GM06990 (cell line): ENCODE data around the gene TMEM92.

ENCODE experiments used
- DNase-seq: peaks from one replicate; pipeline ENCODE4 v3.0.0-alpha.2; 2011; ENCODE audit not compliant: insufficient read length; ENCODE audit errors: extremely low read depth
- H3K27me3 ChIP-seq: replicated peaks from 2 replicates; pipeline ENCODE4 v1.6.0; 2011; ENCODE audit warnings: low read length; ENCODE audit not compliant: control insufficient read depth, insufficient read depth
- H3K36me3 ChIP-seq: 2 replicates; pipeline ENCODE4 v1.5.1; 2011; ENCODE audit warnings: low read length; ENCODE audit not compliant: control insufficient read depth, insufficient read depth
- H3K4me3 ChIP-seq: replicated peaks from 2 replicates; pipeline ENCODE4 v1.5.1; 2011; ENCODE audit warnings: low read depth, mild to moderate bottlenecking, control low read depth, low read length
- TF ChIP-seq, protein P1 (sequence below): IDR thresholded peaks from 2 replicates; pipeline ENCODE4 v1.5.1; 2011; ENCODE audit warnings: low read length, control low read depth, mild to moderate bottlenecking, inconsistent platforms; ENCODE audit not compliant: insufficient read depth, poor library complexity, severe bottlenecking

TMEM92 gene

DNA sequence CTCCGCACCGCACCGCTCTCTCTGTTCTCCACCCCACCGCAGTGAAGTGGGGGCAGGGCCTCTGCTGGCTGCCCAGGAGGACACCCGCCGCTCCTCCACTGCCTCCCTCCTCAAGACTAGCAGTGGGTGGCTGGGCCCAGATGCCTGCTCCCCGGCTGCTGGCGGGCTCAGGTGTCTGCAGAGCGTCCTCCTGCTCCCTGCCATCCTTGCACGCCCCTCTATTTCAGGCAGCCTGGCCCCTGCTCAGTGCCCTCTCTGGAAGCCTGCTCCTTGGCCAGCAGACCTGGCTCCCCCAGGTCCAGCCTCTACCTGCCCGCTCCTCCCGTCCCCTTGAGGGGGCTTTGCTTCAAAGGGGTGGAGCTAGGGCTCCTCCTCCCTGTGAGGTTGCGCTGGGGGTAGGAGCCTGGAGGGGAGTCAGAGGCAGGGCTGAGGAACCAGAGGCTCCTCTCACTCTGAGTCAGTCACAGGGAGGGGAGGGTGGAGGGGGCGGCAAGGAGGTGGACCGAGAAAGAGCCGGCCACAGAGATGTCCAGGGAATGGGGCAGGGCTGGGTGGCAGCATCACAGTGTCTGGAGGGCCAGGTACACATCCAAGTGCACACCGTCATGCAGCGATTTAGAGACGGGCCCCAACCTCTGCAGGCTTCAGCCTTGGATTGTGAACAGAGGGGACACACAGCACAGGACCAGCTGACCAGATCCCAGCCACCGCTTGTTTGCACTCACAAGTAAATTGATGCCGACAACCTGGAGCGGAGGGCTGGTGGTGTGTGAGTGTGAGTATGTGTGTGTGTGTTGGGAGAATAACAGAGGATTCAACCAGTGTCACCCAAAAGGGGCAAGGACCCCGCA, 9.8 kb upstream of the TMEM92 start:
- Histone ChIP-seq H3K36me3 (no peaks in the 10 kb centered on the region), H3K27me3 (peaks cover 2% of the 10 kb centered on the region; the same call in 1 of the 2 replicates), H3K4me3 (no peak overlapping the region)
- TF ChIP-seq, protein P1, sequence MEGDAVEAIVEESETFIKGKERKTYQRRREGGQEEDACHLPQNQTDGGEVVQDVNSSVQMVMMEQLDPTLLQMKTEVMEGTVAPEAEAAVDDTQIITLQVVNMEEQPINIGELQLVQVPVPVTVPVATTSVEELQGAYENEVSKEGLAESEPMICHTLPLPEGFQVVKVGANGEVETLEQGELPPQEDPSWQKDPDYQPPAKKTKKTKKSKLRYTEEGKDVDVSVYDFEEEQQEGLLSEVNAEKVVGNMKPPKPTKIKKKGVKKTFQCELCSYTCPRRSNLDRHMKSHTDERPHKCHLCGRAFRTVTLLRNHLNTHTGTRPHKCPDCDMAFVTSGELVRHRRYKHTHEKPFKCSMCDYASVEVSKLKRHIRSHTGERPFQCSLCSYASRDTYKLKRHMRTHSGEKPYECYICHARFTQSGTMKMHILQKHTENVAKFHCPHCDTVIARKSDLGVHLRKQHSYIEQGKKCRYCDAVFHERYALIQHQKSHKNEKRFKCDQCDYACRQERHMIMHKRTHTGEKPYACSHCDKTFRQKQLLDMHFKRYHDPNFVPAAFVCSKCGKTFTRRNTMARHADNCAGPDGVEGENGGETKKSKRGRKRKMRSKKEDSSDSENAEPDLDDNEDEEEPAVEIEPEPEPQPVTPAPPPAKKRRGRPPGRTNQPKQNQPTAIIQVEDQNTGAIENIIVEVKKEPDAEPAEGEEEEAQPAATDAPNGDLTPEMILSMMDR = no peak
- DNase-seq = no peak

DNA sequence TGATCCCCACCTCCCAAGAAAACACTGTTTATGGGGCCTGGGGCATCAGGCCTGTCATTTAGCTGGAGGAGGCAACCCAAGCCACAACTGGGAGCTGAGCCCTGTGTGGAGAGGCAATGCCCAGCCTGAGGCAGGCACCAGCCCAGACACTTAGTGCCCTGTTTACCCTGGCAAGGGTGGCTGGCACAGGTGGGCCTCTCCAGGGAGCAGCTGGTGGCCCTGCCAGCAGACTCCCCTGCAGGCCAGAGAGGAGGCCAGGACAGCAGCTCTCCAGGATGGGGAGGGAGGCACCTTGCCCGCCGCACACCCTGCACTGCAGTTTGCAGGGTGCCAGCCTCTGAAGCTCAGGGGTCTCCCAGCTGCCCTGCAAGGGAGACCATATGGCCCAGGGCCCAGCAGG, 9.1 kb upstream of the TMEM92 start:
- peaks cover 2% of the 10 kb centered on the region; the same call in 1 of the 2 replicates for H3K27me3 ChIP-seq
- TF ChIP-seq, protein P1 = no peak
- H3K36me3 ChIP-seq = no peaks in the 10 kb centered on the region
- no peak for DNase-seq
- H3K4me3 ChIP-seq = no peak overlapping the region

DNA sequence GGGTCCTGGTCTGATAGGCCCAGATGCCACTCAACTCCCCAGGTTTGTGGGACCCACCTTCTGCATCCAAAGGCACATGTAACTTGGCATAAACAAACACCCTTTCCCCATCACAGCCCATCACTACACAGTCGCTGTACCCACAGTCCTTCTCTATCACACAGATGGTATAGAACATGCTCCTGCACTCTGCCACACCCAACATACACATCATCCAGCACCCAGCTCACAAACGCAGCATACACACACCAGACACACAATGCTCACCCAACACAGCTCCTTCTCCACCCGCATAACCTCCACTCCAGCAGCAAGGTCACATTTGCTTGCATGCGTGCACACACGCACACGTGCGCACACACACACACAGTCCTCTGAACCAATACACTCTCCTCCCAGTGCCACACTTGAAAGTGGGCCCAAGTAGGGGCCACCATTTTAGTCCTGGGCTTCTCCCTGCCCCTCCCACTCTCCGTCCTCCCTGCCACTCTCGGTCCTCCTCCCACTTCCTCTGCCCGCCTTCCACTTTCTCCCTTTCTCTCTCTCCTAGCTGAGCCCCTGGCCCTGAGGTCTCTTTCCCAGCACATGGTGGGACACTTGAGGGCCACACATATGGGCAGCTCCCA, 8.5 kb upstream of the TMEM92 start:
- Histone ChIP-seq H3K36me3 (no peaks in the 10 kb centered on the region), H3K4me3 (no peak overlapping the region), H3K27me3 (peaks cover 2% of the 10 kb centered on the region; the same call in 1 of the 2 replicates)
- TF ChIP-seq, protein P1 = no peak
- DNase-seq = no peak

DNA sequence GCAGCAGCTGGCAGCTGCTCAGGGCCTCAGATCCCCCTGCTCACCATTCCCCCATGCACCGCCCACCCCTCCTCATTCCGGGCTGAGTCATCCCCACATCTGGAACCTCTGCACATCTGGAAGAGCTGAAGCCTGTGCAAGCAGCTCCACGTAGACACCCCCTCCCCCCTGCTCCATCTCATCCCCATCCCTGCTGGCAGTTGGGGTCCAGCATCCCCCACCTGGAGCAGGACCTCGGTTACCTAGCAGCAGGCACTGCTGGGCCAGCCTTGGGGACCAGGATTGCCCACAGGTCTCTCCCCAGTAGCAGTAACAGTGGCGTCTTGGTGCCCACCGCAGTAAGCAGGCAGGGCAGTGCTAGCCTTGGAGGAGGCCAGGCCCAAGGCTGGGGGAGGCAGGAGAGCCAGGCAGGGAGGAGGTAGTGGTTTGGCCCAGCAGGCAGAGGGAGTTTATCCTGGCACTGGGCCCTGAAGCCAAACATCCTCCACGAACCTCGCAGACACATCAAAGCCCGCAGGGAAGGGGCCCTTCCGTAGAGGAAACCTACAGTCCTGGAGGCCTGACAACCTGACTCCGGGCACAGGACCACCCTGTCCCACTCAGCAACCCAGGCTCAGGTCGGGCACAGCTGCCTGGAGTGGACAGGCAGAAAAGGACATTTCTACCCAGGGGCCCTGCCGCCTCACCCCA, 7.7 kb upstream of the TMEM92 start:
- TF ChIP-seq, protein P1 = no peak
- Histone ChIP-seq H3K36me3 (no peaks in the 10 kb centered on the region), H3K4me3 (no peak overlapping the region), H3K27me3 (peaks cover 2% of the 10 kb centered on the region; the same call in 1 of the 2 replicates)
- DNase-seq = no peak

DNA sequence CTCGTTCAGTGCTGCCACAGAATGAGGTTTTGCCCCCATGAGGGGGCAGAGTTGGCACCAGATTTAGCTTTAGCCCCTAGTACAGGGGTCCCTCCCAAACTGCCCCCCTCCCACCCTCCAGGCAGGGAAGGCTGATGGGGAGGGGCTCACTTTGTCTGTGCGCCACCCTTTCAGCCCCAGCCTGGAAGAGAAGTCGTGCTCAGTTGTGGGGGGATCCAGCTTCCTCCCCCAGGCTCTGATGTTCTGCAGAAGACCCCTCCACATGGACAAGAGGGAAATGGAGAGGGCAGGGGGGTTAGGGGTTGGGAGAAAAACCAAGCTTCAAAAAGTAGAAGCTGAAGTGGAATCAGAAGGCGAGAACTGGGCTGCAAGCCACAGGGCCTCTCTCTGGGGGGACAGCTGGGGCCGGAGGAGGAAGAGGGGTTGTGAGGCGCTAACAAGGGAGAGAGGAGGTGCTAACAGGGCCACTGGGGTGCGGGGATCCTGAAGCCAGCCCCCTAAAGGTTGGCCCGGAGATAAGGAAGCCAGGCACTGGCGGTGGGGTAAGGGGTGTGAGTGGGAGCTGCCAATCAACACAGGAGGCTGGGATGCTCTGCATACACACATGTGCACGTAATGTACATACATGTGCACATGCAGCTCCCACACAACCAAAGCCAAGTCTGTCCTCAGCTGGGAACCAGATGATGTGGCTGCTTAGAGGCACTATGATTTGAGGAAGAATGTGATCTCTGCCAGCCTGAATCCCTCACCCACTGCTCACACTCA, 7.0 kb upstream of the TMEM92 start:
- H3K36me3 ChIP-seq = no peaks in the 10 kb centered on the region
- H3K4me3 ChIP-seq = no peak overlapping the region
- DNase-seq = no peak
- H3K27me3 ChIP-seq = peaks cover 2% of the 10 kb centered on the region; the same call in 1 of the 2 replicates
- TF ChIP-seq, protein P1 = no peak
